GM12875 (cell line): ENCODE measurements around the gene ORC4.

ENCODE experiments used
- H3K4me3 ChIP-seq: one replicate; pipeline ENCODE4 v1.5.1; 2011; ENCODE audit warnings: low read depth, low read length, control low read depth
- CTCF ChIP-seq: IDR thresholded peaks from 2 replicates; pipeline ENCODE4 v1.5.1; 2011; ENCODE audit warnings: low read depth, mild to moderate bottlenecking, control low read depth, inconsistent platforms, low read length, moderate library complexity, borderline replicate concordance; ENCODE audit not compliant: insufficient read depth

Gene ORC4

GRCh38 chr2:148048475-148049221 is 28.1 kb upstream of the ORC4 start:
- H3K4me3 ChIP-seq = no peak overlapping the region
- TF ChIP-seq CTCF = no peak

GRCh38 chr2:148046802-148047201 is 26.3 kb upstream of the ORC4 start:
- no peak for TF ChIP-seq CTCF
- no peak overlapping the region for H3K4me3 ChIP-seq

GRCh38 chr2:148044322-148044721 is 23.8 kb upstream of the ORC4 start:
- H3K4me3 ChIP-seq = no peak overlapping the region
- no peak for TF ChIP-seq CTCF

- H3K4me3 ChIP-seq = no peak overlapping the region
Measured at GRCh38 chr2:148042219-148042618, 21.7 kb upstream of the ORC4 start.

GRCh38 chr2:148039783-148040182 is 19.2 kb upstream of the ORC4 start:
- TF ChIP-seq CTCF = no peak
- no peak overlapping the region for H3K4me3 ChIP-seq

More at GRCh38 chr2:148042219-148042618, 21.7 kb upstream of the ORC4 start:
- TF ChIP-seq CTCF = no peak

GRCh38 chr2:148032215-148032614 is 11.7 kb upstream of the ORC4 start:
- TF ChIP-seq CTCF = no peak
- no peak overlapping the region for H3K4me3 ChIP-seq

GRCh38 chr2:148031152-148031551 is 10.6 kb upstream of the ORC4 start:
- H3K4me3 ChIP-seq = no peak overlapping the region
- no peak for TF ChIP-seq CTCF
